Neural cell (in vitro differentiated cells): ENCODE measurements around the gene DPP10. TPM values are rescaled to one million over a fixed set of nuclear protein-coding genes. Genes with fewer than 3 reads are reported as not detected.

ENCODE experiments used
- H2AFZ ChIP-seq: fragments of 200-600, 300-800 bp; sonication (generic), shearing (Covaris generic); 2 replicates; pipeline ENCODE4 v1.6.0; 2014; ENCODE audit warnings: low read depth, mild to moderate bottlenecking, antibody characterized with exemption, low read length, moderate library complexity
- H3F3A ChIP-seq: fragments of 200-600 bp; shearing (Covaris generic); 2 replicates; pipeline ENCODE4 v1.6.1; 2016; ENCODE audit warnings: mild to moderate bottlenecking, moderate library complexity, mixed read lengths, antibody characterized with exemption, low read length; ENCODE audit not compliant: insufficient read depth, poor library complexity, severe bottlenecking
- H3K27ac ChIP-seq: fragments of 200-600, 300-800 bp; sonication (generic), shearing (Covaris generic); 2 replicates; pipeline ENCODE4 v1.5.1; 2014; ENCODE audit warnings: mild to moderate bottlenecking, low read length, moderate library complexity
- H3K27me3 ChIP-seq: fragments of 300-800, 200-600 bp; sonication (generic), shearing (Covaris generic); 2 replicates; pipeline ENCODE4 v1.6.0; 2014; ENCODE audit warnings: mild to moderate bottlenecking, low read depth, low read length, moderate library complexity; ENCODE audit not compliant: insufficient read depth
- H3K36me3 ChIP-seq: fragments of 300-800, 200-600 bp; sonication (generic), shearing (Covaris generic); 2 replicates; pipeline ENCODE4 v1.5.1; 2014; ENCODE audit warnings: mild to moderate bottlenecking, antibody characterized with exemption, low read length, moderate library complexity; ENCODE audit not compliant: insufficient read depth
- H3K4me2 ChIP-seq: fragments of 300-800, 200-600 bp; sonication (generic), shearing (Covaris generic); 2 replicates; pipeline ENCODE4 v1.6.0; 2014; ENCODE audit warnings: mild to moderate bottlenecking, low read length
- H3K4me3 ChIP-seq: fragments of 300-800, 200-600 bp; sonication (generic), shearing (Covaris generic); 2 replicates; pipeline ENCODE4 v1.5.1; 2014; ENCODE audit warnings: mild to moderate bottlenecking, low read length, moderate library complexity
- H3K79me2 ChIP-seq: fragments of 200-600 bp; shearing (Covaris generic); replicated peaks from 2 replicates; pipeline ENCODE4 v1.6.0; 2014; ENCODE audit warnings: mild to moderate bottlenecking, low read length, moderate library complexity; ENCODE audit not compliant: insufficient read depth
- H3K9ac ChIP-seq: fragments of 300-800, 200-600 bp; sonication (generic), shearing (Covaris generic); 2 replicates; pipeline ENCODE4 v1.6.1; 2016; ENCODE audit warnings: mild to moderate bottlenecking, low read length, mixed read lengths
- H3K9me2 ChIP-seq: fragments of 200-600 bp; shearing (Covaris generic); 2 replicates; pipeline ENCODE4 v1.6.1; 2016; ENCODE audit warnings: mild to moderate bottlenecking, low read length, mixed read lengths; ENCODE audit not compliant: insufficient read depth
- H3K9me3 ChIP-seq: fragments of 200-600, 300-800 bp; sonication (generic), shearing (Covaris generic); 2 replicates; pipeline ENCODE4 v1.6.1; 2016; ENCODE audit warnings: mild to moderate bottlenecking, mixed run types, low read length, moderate library complexity, mixed read lengths
- H4K20me1 ChIP-seq: fragments of 200-600 bp; shearing (Covaris generic); 2 replicates; pipeline ENCODE4 v1.6.1; 2016; ENCODE audit warnings: mild to moderate bottlenecking, mixed run types; ENCODE audit not compliant: insufficient read depth
- CTCF ChIP-seq: fragments of 450-650 bp; IDR thresholded peaks from 2 replicates; pipeline ENCODE4 v1.5.1; 2014; ENCODE audit warnings: antibody characterized with exemption, mild to moderate bottlenecking, moderate library complexity; ENCODE audit not compliant: poor library complexity, severe bottlenecking
- EP300 ChIP-seq: fragments of 450-650 bp; conservative IDR thresholded peaks from 2 replicates; pipeline ENCODE4 v1.6.1; 2014; ENCODE audit warnings: antibody characterized with exemption, mild to moderate bottlenecking, moderate library complexity; ENCODE audit not compliant: poor library complexity, severe bottlenecking
- EZH2 ChIP-seq: fragments of 200-600, 300-800 bp; shearing (Covaris generic), sonication (generic); IDR thresholded peaks from 2 replicates; pipeline ENCODE4 v1.6.1; 2014; ENCODE audit warnings: antibody characterized with exemption, low read length, borderline replicate concordance, mild to moderate bottlenecking; ENCODE audit not compliant: insufficient read depth, poor library complexity, severe bottlenecking
- MXI1 ChIP-seq: fragments of 450-650 bp; conservative IDR thresholded peaks from 2 replicates; pipeline ENCODE4 v1.6.1; 2014; ENCODE audit warnings: antibody characterized with exemption, mild to moderate bottlenecking; ENCODE audit not compliant: poor library complexity, severe bottlenecking
- POLR2AphosphoS5 ChIP-seq: IDR thresholded peaks from 2 replicates; pipeline ENCODE4 v1.6.1; 2012
- RAD21 ChIP-seq: fragments of 450-650 bp; conservative IDR thresholded peaks from 2 replicates; pipeline ENCODE4 v1.6.1; 2014; ENCODE audit warnings: antibody characterized with exemption, mild to moderate bottlenecking, moderate library complexity
- REST ChIP-seq: IDR thresholded peaks from 2 replicates; pipeline ENCODE4 v1.6.1; 2012; ENCODE audit warnings: borderline replicate concordance
- SMC3 ChIP-seq: fragments of 450-650 bp; conservative IDR thresholded peaks from 2 replicates; pipeline ENCODE4 v1.6.1; 2014; ENCODE audit warnings: antibody characterized with exemption, mild to moderate bottlenecking, moderate library complexity; ENCODE audit not compliant: poor library complexity
- TAF1 ChIP-seq: IDR thresholded peaks from 2 replicates; pipeline ENCODE4 v1.6.1; 2012; ENCODE audit warnings: low read depth
- polyA plus RNA-seq: library from polyadenylated mRNA; depleted of rRNA; stranded (reverse); fragments of >200 nt; gene quantifications from 2 replicates; pipeline ENCODE4 v1.2.3, GENCODE V29; 2014

DPP10 gene
- polyA plus RNA-seq, 1 donor from 2014 or later: 13.9 TPM

GRCh38 chr2:115573756-115574155 lies 1131.3 kb downstream of the DPP10 start:
- no peaks in the 10 kb centered on the region for H3K27me3 ChIP-seq
- no peak overlapping the region for H3K9ac ChIP-seq
- no peaks in the 10 kb centered on the region for H3K79me2 ChIP-seq
- no peaks in the 10 kb centered on the region for H3F3A ChIP-seq
- TF ChIP-seq RAD21 (no peak), SMC3 (no peak), EZH2 (no peak), EP300 (no peak)
- H3K4me3 ChIP-seq: no peak overlapping the region
- no peaks in the 10 kb centered on the region for H3K9me3 ChIP-seq
- no peaks in the 10 kb centered on the region for H4K20me1 ChIP-seq
- no peaks in the 10 kb centered on the region for H3K36me3 ChIP-seq
- H3K4me2 ChIP-seq: no peak overlapping the region
- H2AFZ ChIP-seq: no peak overlapping the region
- no peaks in the 10 kb centered on the region for H3K9me2 ChIP-seq
- H3K27ac ChIP-seq: no peak overlapping the region

DNA sequence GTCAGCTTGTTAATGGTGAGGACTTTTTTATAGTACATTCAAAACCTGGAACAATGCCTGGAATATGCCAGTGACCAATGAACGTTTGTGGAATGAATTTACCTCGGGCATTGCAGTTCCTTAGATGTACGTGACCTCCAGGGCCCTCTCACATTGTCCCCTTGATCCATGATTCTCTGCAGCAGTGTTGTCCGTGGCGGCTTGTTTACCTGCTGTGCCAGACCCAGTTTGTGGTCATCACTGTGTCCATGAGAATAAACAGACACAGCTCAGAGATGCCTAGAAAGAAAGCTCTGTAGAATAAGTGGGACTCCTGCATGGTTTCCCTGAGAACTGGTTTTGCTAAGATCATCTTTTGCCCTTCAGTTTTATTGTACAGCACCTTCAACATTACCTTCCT lies 1132.2 kb downstream of the DPP10 start:
- H3K27me3 ChIP-seq: no peaks in the 10 kb centered on the region
- H4K20me1 ChIP-seq: no peaks in the 10 kb centered on the region
- no peak overlapping the region for H3K4me2 ChIP-seq
- H3K9ac ChIP-seq: no peak overlapping the region
- no peaks in the 10 kb centered on the region for H3K36me3 ChIP-seq
- TF ChIP-seq TAF1 (no peak), EZH2 (no peak), REST (no peak), CTCF (no peak), RAD21 (no peak), EP300 (no peak), SMC3 (no peak), POLR2AphosphoS5 (no peak), MXI1 (no peak)
- no peak overlapping the region for H3K4me3 ChIP-seq
- no peaks in the 10 kb centered on the region for H3K9me2 ChIP-seq
- no peak overlapping the region for H2AFZ ChIP-seq
- H3K27ac ChIP-seq: no peak overlapping the region
- no peaks in the 10 kb centered on the region for H3K79me2 ChIP-seq
- H3K9me3 ChIP-seq: no peaks in the 10 kb centered on the region
- no peaks in the 10 kb centered on the region for H3F3A ChIP-seq
